DND-41 (cell line): Measurements from ENCODE around the gene ELMO3.
A peak's percentile ranks its signal among the peaks of the same experiment; 100 is the strongest.

ENCODE experiments used
- ATAC-seq: fragments of 200-7000 bp; cut with Tn5 transposase; 3 replicates; pipeline ENCODE4 v1.9.1; 2021; ENCODE audit warnings: low read depth; ENCODE audit not compliant: insufficient read depth
- DNase-seq: peaks from one replicate; pipeline ENCODE4 v3.0.0-alpha.2; 2020
- H2AFZ ChIP-seq: 2 replicates; pipeline ENCODE4 v1.6.0; 2012; ENCODE audit warnings: low read depth, low read length
- H3K27ac ChIP-seq: 2 replicates; pipeline ENCODE4 v1.5.1; 2012; ENCODE audit warnings: low read length, inconsistent platforms
- H3K27me3 ChIP-seq: fragments of 200-600 bp; sonication (generic); 2 replicates; pipeline ENCODE4 v1.6.0; 2012; ENCODE audit warnings: low read length, mild to moderate bottlenecking, inconsistent platforms; ENCODE audit not compliant: insufficient read depth, poor library complexity
- H3K36me3 ChIP-seq: 2 replicates; pipeline ENCODE4 v1.5.1; 2012; ENCODE audit warnings: low read length, inconsistent platforms; ENCODE audit not compliant: insufficient read depth
- H3K4me1 ChIP-seq: 2 replicates; pipeline ENCODE4 v1.5.1; 2012; ENCODE audit warnings: mild to moderate bottlenecking, low read length; ENCODE audit not compliant: insufficient read depth
- H3K4me2 ChIP-seq: 2 replicates; pipeline ENCODE4 v1.6.0; 2012; ENCODE audit warnings: mild to moderate bottlenecking, moderate library complexity, low read length, inconsistent platforms; ENCODE audit not compliant: insufficient read depth
- H3K4me3 ChIP-seq, 2 experiments: fragments of 200-600 bp in 1 of 2; shearing (Covaris generic) in 1 of 2; 2 replicates each; pipeline ENCODE4 v1.5.1; 2012 to 2016; ENCODE audit warnings: inconsistent platforms in 2 of 2, low read length in 2 of 2, mild to moderate bottlenecking in 2 of 2, low read depth in 1 of 2, moderate library complexity in 1 of 2
- H3K79me2 ChIP-seq: 2 replicates; pipeline ENCODE4 v1.6.0; 2012; ENCODE audit warnings: low read length, inconsistent platforms; ENCODE audit not compliant: insufficient read depth
- H3K9ac ChIP-seq: 2 replicates; pipeline ENCODE4 v1.6.0; 2012; ENCODE audit warnings: low read depth, mild to moderate bottlenecking, inconsistent platforms, low read length, moderate library complexity
- H3K9me3 ChIP-seq: 2 replicates; pipeline ENCODE4 v1.5.1; 2012; ENCODE audit warnings: low read length, moderate library complexity, mild to moderate bottlenecking, inconsistent platforms; ENCODE audit not compliant: insufficient read depth, severe bottlenecking
- H4K20me1 ChIP-seq: 2 replicates; pipeline ENCODE4 v1.6.0; 2012; ENCODE audit warnings: low read length; ENCODE audit not compliant: insufficient read depth
- CTCF ChIP-seq: IDR thresholded peaks from 2 replicates; pipeline ENCODE4 v1.5.1; 2012; ENCODE audit warnings: borderline replicate concordance, low read length, moderate library complexity, mild to moderate bottlenecking; ENCODE audit not compliant: poor library complexity, severe bottlenecking; ENCODE audit errors: extremely low read depth
- EZH2 ChIP-seq: IDR thresholded peaks from 3 replicates; pipeline ENCODE4 v1.6.1; 2012; ENCODE audit warnings: borderline replicate concordance, low read depth, mild to moderate bottlenecking, moderate library complexity, low read length, inconsistent platforms; ENCODE audit not compliant: severe bottlenecking

Gene ELMO3

GRCh38 chr16:67169642-67170167 is 29.2 kb upstream of the ELMO3 start:
- H2AFZ ChIP-seq, result peak overlapping the region; percentile 40
- H3K27me3 ChIP-seq, result peaks cover 3% of the 10 kb centered on the region
- no peaks in the 10 kb centered on the region for H3K79me2 ChIP-seq
- H3K27ac ChIP-seq, result no peak overlapping the region
- no peaks in the 10 kb centered on the region for H3K36me3 ChIP-seq
- TF ChIP-seq EZH2, result no peak
- TF ChIP-seq CTCF, result peak; percentile 49
- peaks cover 10% of the 10 kb centered on the region for H4K20me1 ChIP-seq
- peaks cover 29% of the 10 kb centered on the region for H3K4me1 ChIP-seq
- ATAC-seq, result peak; percentile 23; the same call in 2 of the 3 replicates
- H3K4me3 ChIP-seq, result peak overlapping the region in 1 of 2 experiments; percentile 50; a peak in 2 of 4 replicates
- peak overlapping the region; percentile 63 for H3K4me2 ChIP-seq
- peak; percentile 49 for DNase-seq
- H3K9me3 ChIP-seq, result no peaks in the 10 kb centered on the region
- peak overlapping the region; percentile 45 for H3K9ac ChIP-seq

GRCh38 chr16:67170168-67170948 is 28.6 kb upstream of the ELMO3 start, which contains the start of gene NOL3:
TSS of gene NOL3 (plus strand) at chr16:67170538.
- H3K4me3 ChIP-seq, result peak within 1 kb of the TSS in 1 of 2 experiments; percentile 50; a peak in 2 of 4 replicates
- peak within 1 kb of the TSS; percentile 63 for H3K4me2 ChIP-seq
- H3K9ac ChIP-seq, result peak within 1 kb of the TSS; percentile 45
- peak; percentile 66 for ATAC-seq
- peaks cover 31% of the 10 kb centered on the region for H3K4me1 ChIP-seq
- H3K9me3 ChIP-seq, result no peaks in the 10 kb centered on the region
- no peak within 1 kb of the TSS for H3K27ac ChIP-seq
- H3K27me3 ChIP-seq, result peaks cover 3% of the 10 kb centered on the region
- peaks cover 10% of the 10 kb centered on the region for H4K20me1 ChIP-seq
- no peaks in the 10 kb centered on the region for H3K79me2 ChIP-seq
- H3K36me3 ChIP-seq, result no peaks in the 10 kb centered on the region
- H2AFZ ChIP-seq, result peak within 1 kb of the TSS; percentile 40
- TF ChIP-seq CTCF (no peak), EZH2 (no peak)
- peak; percentile 66 for DNase-seq

GRCh38 chr16:67170949-67171649 is 27.8 kb upstream of the ELMO3 start:
- TF ChIP-seq EZH2, result no peak
- no peak for TF ChIP-seq CTCF
- Histone ChIP-seq H3K9me3 (no peaks in the 10 kb centered on the region), H3K27ac (no peak overlapping the region), H3K4me2 (peak overlapping the region; percentile 63; the same call in 1 of the 2 replicates), H3K79me2 (no peaks in the 10 kb centered on the region), H3K4me3 (no peak overlapping the region), H4K20me1 (peaks cover 10% of the 10 kb centered on the region), H3K36me3 (no peaks in the 10 kb centered on the region), H2AFZ (no peak overlapping the region), H3K4me1 (peaks cover 31% of the 10 kb centered on the region), H3K27me3 (peaks cover 3% of the 10 kb centered on the region), H3K9ac (no peak overlapping the region)
- no peak for DNase-seq
- ATAC-seq, result 0 out of 3 replicates have a peak, but pooled peaks have one; percentile 2
